IMR-90 (cell line): ENCODE measurements around the gene SEC16A. TPM values are rescaled to one million over a fixed set of nuclear protein-coding genes. Genes with fewer than 3 reads are reported as not detected.

ENCODE experiments used
- ATAC-seq: fragments of 200-7000 bp; cut with Tn5 transposase; 2 replicates; pipeline ENCODE4 v1.9.1; 2020; ENCODE audit warnings: low read depth, mild to moderate bottlenecking, moderate library complexity
- BruUV-seq: library from RNA; stranded (reverse); fragments of 400-500 nt; replicated peaks from 2 replicates; lab custom pipeline; 2021; lab: Mats Ljungman, UMichigan
- CTCF ChIA-PET: fragments of 300-600 bp; formaldehyde crosslinking; extraction: SDS; loops from one replicate; lab custom pipeline; 2021; ENCODE audit warnings: antibody characterized with exemption; lab: Yijun Ruan, JAX
- POLR2A ChIA-PET: fragments of 300-600 bp; sonication (Branson Sonifier 250); formaldehyde crosslinking; loops from one replicate; lab custom pipeline; 2022; ENCODE audit warnings: antibody characterized with exemption; ENCODE audit not compliant: unreplicated experiment; lab: Charles Lee
- DNase-seq: peaks from one replicate; pipeline ENCODE4 v3.0.0; 2013
- H2AFZ ChIP-seq: replicated peaks from 2 replicates; pipeline ENCODE3; 2013; ENCODE audit warnings: low read length, mild to moderate bottlenecking; ENCODE audit not compliant: poor library complexity
- H2AK5ac ChIP-seq: 2 replicates; pipeline ENCODE4 v1.6.1; 2013; ENCODE audit warnings: low read depth, low read length, inconsistent platforms
- H2AK9ac ChIP-seq: replicated peaks from 2 replicates; pipeline ENCODE3; 2013; ENCODE audit warnings: mild to moderate bottlenecking, low read depth, low read length, moderate library complexity; ENCODE audit not compliant: poor library complexity
- H2BK120ac ChIP-seq: 2 replicates; pipeline ENCODE4 v1.6.1; 2013; ENCODE audit warnings: low read depth, low read length, inconsistent platforms
- H2BK15ac ChIP-seq: 3 replicates; pipeline ENCODE4 v1.6.1; 2013; ENCODE audit warnings: low read depth, low read length, inconsistent platforms
- H2BK20ac ChIP-seq: 2 replicates; pipeline ENCODE4 v1.6.1; 2013; ENCODE audit warnings: low read depth, mild to moderate bottlenecking, inconsistent platforms, low read length, moderate library complexity
- H2BK5ac ChIP-seq: 2 replicates; pipeline ENCODE4 v1.6.1; 2013; ENCODE audit warnings: mild to moderate bottlenecking, low read depth, low read length, inconsistent platforms; ENCODE audit not compliant: poor library complexity, severe bottlenecking
- H3K14ac ChIP-seq: replicated peaks from 2 replicates; pipeline ENCODE4 v1.6.1; 2013; ENCODE audit warnings: low read depth, low read length, inconsistent platforms
- H3K18ac ChIP-seq: 2 replicates; pipeline ENCODE4 v1.6.1; 2013; ENCODE audit warnings: low read depth, low read length, control low read depth
- H3K23ac ChIP-seq: 2 replicates; pipeline ENCODE4 v1.6.1; 2013; ENCODE audit warnings: low read depth, low read length, inconsistent platforms
- H3K27ac ChIP-seq: 2 replicates; pipeline ENCODE4 v1.5.1; 2013; ENCODE audit warnings: mild to moderate bottlenecking, control low read depth, low read length; ENCODE audit not compliant: insufficient read depth
- H3K27me3 ChIP-seq: 2 replicates; pipeline ENCODE4 v1.6.1; 2013; ENCODE audit warnings: low read length; ENCODE audit not compliant: control insufficient read depth, insufficient read depth
- H3K36me3 ChIP-seq: 2 replicates; pipeline ENCODE4 v1.6.1; 2013; ENCODE audit warnings: low read length, mixed read lengths; ENCODE audit not compliant: control insufficient read depth, insufficient read depth
- H3K4ac ChIP-seq: 2 replicates; pipeline ENCODE4 v1.6.1; 2013; ENCODE audit warnings: low read depth, low read length, inconsistent platforms
- H3K4me1 ChIP-seq: 2 replicates; pipeline ENCODE4 v1.6.1; 2013; ENCODE audit warnings: low read length, mixed read lengths; ENCODE audit not compliant: control insufficient read depth, insufficient read depth
- H3K4me2 ChIP-seq: 2 replicates; pipeline ENCODE4 v1.6.1; 2013; ENCODE audit warnings: low read depth, mild to moderate bottlenecking, control low read depth, low read length, moderate library complexity
- H3K4me3 ChIP-seq: 2 replicates; pipeline ENCODE4 v1.5.1; 2013; ENCODE audit warnings: low read depth, mild to moderate bottlenecking, control low read depth, low read length, moderate library complexity; ENCODE audit not compliant: insufficient read depth
- H3K56ac ChIP-seq: 2 replicates; pipeline ENCODE4 v1.6.1; 2013; ENCODE audit warnings: low read length, inconsistent platforms; ENCODE audit not compliant: insufficient read depth; ENCODE audit errors: extremely low read depth
- H3K79me1 ChIP-seq, 2 experiments: 2 replicates each; pipeline ENCODE4 v1.6.1; 2013; ENCODE audit warnings: low read length in 2 of 2, inconsistent platforms in 1 of 2, low read depth in 1 of 2
- H3K9ac ChIP-seq: 2 replicates; pipeline ENCODE4 v1.6.1; 2013; ENCODE audit warnings: low read depth, low read length, control low read depth
- H3K9me1 ChIP-seq: 2 replicates; pipeline ENCODE4 v1.6.1; 2013; ENCODE audit warnings: low read length, inconsistent platforms; ENCODE audit not compliant: insufficient read depth
- H3K9me3 ChIP-seq: 2 replicates; pipeline ENCODE4 v1.6.1; 2013; ENCODE audit warnings: low read length; ENCODE audit not compliant: control insufficient read depth, insufficient read depth
- H4K20me1 ChIP-seq: 2 replicates; pipeline ENCODE4 v1.6.1; 2013; ENCODE audit warnings: low read length, inconsistent platforms; ENCODE audit not compliant: insufficient read depth
- H4K5ac ChIP-seq: 2 replicates; pipeline ENCODE4 v1.6.1; 2013; ENCODE audit warnings: mild to moderate bottlenecking, low read depth, low read length, control low read depth
- H4K8ac ChIP-seq, 2 experiments: 2 replicates each; pipeline ENCODE4 v1.6.1; 2013; ENCODE audit warnings: low read depth in 2 of 2, low read length in 2 of 2, control low read depth in 1 of 2, inconsistent platforms in 1 of 2
- H4K91ac ChIP-seq: 2 replicates; pipeline ENCODE4 v1.6.1; 2013; ENCODE audit warnings: low read depth, low read length, inconsistent platforms; ENCODE audit not compliant: insufficient read depth
- CEBPB ChIP-seq: IDR thresholded peaks from 2 replicates; pipeline ENCODE4 v1.6.1; 2012; ENCODE audit warnings: low read depth, low read length, improper control_type of control experiment
- MAFK ChIP-seq: IDR thresholded peaks from 2 replicates; pipeline ENCODE4 v1.6.1; 2012; ENCODE audit warnings: low read depth, low read length, improper control_type of control experiment
- MAZ ChIP-seq: IDR thresholded peaks from 2 replicates; pipeline ENCODE4 v1.6.1; 2012; ENCODE audit warnings: low read depth, mild to moderate bottlenecking, low read length, improper control_type of control experiment, moderate library complexity, borderline replicate concordance
- MXI1 ChIP-seq: IDR thresholded peaks from 2 replicates; pipeline ENCODE4 v1.6.1; 2012; ENCODE audit warnings: low read depth, mild to moderate bottlenecking, low read length, moderate library complexity, borderline replicate concordance
- POLR2A ChIP-seq: IDR thresholded peaks from 2 replicates; pipeline ENCODE4 v1.6.1; 2012; ENCODE audit warnings: mild to moderate bottlenecking, low read depth, low read length
- RFX5 ChIP-seq: IDR thresholded peaks from 2 replicates; pipeline ENCODE4 v1.8.0; 2012; ENCODE audit warnings: low read depth, mild to moderate bottlenecking, low read length, moderate library complexity
- SMC3 ChIP-seq: fragments of 150-350 bp; IDR thresholded peaks from 2 replicates; pipeline ENCODE4 v1.6.1; 2016; ENCODE audit warnings: low read depth, mild to moderate bottlenecking, antibody characterized with exemption, low read length, moderate library complexity
- WGBS, 2 experiments: methylation state at CpG; one replicate each; pipeline versions ENCODE4 v1.1.5 to v1.1.7; 2013; ENCODE audit warnings: missing lambda C conversion rate in 2 of 2; ENCODE audit not compliant: insufficient read length in 1 of 2; ENCODE audit errors: extremely low coverage in 2 of 2; 5-methylcytosine and 5-hydroxymethylcytosine counted together
- dilution Hi-C: fragments of 300-500 bp; cut with HindIII; formaldehyde crosslinking; loops from one replicate; pipeline ENCODE4 v1.14.3; 2018; ENCODE audit warnings: low sequenced_read_pairs; ENCODE audit not compliant: unreplicated experiment
- in situ Hi-C: fragments of 300-500 bp; cut with MboI; formaldehyde crosslinking; loops from 3 replicates; pipeline ENCODE4 v1.14.3; 2019; ENCODE audit warnings: low sequenced_read_pairs, inconsistent platforms, mixed read lengths
- intact Hi-C: fragments of 100-400 bp; cut with micrococcal nuclease; formaldehyde crosslinking; loops from 2 replicates; pipeline ENCODE4 v1.10.0; 2022
- polyA plus RNA-seq, 3 experiments: library from polyadenylated mRNA; depleted of rRNA; stranded (reverse); fragments of >200 nt; gene quantifications; 2 replicates each; pipeline ENCODE4 v1.2.3, GENCODE V29; 2012; ENCODE audit warnings: low replicate concordance in 1 of 3
- total RNA-seq: library from RNA; depleted of rRNA; stranded (reverse); fragments of >200 nt; gene quantifications from 2 replicates; pipeline ENCODE4 v1.2.3, GENCODE V29; 2012
- TF ChIP-seq, protein P1 (sequence below): conservative IDR thresholded peaks from 2 replicates; pipeline ENCODE4 v1.5.1; 2012; ENCODE audit warnings: mild to moderate bottlenecking, low read depth, low read length, improper control_type of control experiment
- TF ChIP-seq, protein P2 (sequence below): fragments of 150-350 bp; IDR thresholded peaks from 2 replicates; pipeline ENCODE4 v1.6.1; 2017; ENCODE audit warnings: mild to moderate bottlenecking, antibody characterized with exemption, low read length, low read depth

Gene SEC16A
- total and polyA plus RNA-seq, 2 of the 4 experiments (the other 2 are of a cell fraction): 12.2 to 48.1 TPM

DNA sequence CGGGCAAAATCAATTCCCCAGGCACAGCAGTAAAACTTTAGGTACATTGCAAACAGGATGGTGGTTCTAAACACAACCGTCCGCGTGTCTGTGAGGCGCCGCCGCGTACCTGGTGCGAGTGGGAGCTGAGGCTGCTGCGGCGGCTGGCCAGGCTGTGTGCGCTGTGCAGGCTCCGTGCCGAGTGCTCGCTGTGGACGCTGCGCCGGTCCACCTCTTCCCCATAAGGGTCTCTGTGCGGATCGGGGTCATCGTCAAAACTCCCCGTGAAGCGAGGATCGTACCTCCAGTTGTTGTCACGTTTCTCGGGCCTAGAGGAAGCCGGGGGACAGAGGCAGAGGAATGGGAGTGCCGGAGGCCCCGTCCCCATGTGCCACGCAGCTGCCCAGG, 16.7 kb downstream of the SEC16A start:
- H3K23ac ChIP-seq: no peak overlapping the region
- DNase-seq (no peak), ATAC-seq (no peak)
- H2BK15ac ChIP-seq: no peak overlapping the region
- H3K56ac ChIP-seq: no peak overlapping the region
- no peak overlapping the region for H4K91ac ChIP-seq
- H3K27ac ChIP-seq: no peak overlapping the region
- H3K4me1 ChIP-seq: no peaks in the 10 kb centered on the region
- H4K20me1 ChIP-seq: peaks cover 70% of the 10 kb centered on the region
- no peak overlapping the region for H3K18ac ChIP-seq
- intact Hi-C loops: no loop called here
- BruUV-seq: no TSS peak
- no peak for TF ChIP-seq RFX5
- TF ChIP-seq, protein P1, sequence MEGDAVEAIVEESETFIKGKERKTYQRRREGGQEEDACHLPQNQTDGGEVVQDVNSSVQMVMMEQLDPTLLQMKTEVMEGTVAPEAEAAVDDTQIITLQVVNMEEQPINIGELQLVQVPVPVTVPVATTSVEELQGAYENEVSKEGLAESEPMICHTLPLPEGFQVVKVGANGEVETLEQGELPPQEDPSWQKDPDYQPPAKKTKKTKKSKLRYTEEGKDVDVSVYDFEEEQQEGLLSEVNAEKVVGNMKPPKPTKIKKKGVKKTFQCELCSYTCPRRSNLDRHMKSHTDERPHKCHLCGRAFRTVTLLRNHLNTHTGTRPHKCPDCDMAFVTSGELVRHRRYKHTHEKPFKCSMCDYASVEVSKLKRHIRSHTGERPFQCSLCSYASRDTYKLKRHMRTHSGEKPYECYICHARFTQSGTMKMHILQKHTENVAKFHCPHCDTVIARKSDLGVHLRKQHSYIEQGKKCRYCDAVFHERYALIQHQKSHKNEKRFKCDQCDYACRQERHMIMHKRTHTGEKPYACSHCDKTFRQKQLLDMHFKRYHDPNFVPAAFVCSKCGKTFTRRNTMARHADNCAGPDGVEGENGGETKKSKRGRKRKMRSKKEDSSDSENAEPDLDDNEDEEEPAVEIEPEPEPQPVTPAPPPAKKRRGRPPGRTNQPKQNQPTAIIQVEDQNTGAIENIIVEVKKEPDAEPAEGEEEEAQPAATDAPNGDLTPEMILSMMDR: no peak
- no peak for TF ChIP-seq CEBPB
- TF ChIP-seq, protein P2, sequence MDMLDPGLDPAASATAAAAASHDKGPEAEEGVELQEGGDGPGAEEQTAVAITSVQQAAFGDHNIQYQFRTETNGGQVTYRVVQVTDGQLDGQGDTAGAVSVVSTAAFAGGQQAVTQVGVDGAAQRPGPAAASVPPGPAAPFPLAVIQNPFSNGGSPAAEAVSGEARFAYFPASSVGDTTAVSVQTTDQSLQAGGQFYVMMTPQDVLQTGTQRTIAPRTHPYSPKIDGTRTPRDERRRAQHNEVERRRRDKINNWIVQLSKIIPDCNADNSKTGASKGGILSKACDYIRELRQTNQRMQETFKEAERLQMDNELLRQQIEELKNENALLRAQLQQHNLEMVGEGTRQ: no peak
- no peak for TF ChIP-seq POLR2A
- no peak for TF ChIP-seq MXI1
- no peak for TF ChIP-seq SMC3
- no peak for TF ChIP-seq MAFK
- no peak for TF ChIP-seq MAZ
- no peak overlapping the region for H2BK120ac ChIP-seq
- no peak overlapping the region for H2AK9ac ChIP-seq
- H2AK5ac ChIP-seq: no peak overlapping the region
- no peaks in the 10 kb centered on the region for H3K27me3 ChIP-seq
- no peak overlapping the region for H4K8ac ChIP-seq
- H3K9me3 ChIP-seq: no peaks in the 10 kb centered on the region
- no peak overlapping the region for H2BK5ac ChIP-seq
- no peak overlapping the region for H2BK20ac ChIP-seq
- no peak overlapping the region for H3K4ac ChIP-seq
- H3K14ac ChIP-seq: no peak overlapping the region
- in situ Hi-C loops: no loop called here
- ChIA-PET CTCF (no interaction called here), POLR2A (interaction anchor here (0.6 kb wide), 1 partner anchor 9 kb away, joined by 3 read pairs; no protein-coding TSS in a partner anchor)
- no peak overlapping the region for H3K4me2 ChIP-seq
- peaks cover 34 to 65% of the 10 kb centered on the region in 2 experiments for H3K79me1 ChIP-seq
- peaks cover 84% of the 10 kb centered on the region for H3K36me3 ChIP-seq
- dilution Hi-C loops: no loop called here
- 97% methylated on average over 24 of the region's 30 CpGs; no CpG with 5 or more reads in 1 of the 2 experiments for WGBS, 2 experiments
- H3K9me1 ChIP-seq: no peaks in the 10 kb centered on the region
- no peak overlapping the region for H3K9ac ChIP-seq
- no peak overlapping the region for H3K4me3 ChIP-seq
- H2AFZ ChIP-seq: no peak overlapping the region
- no peak overlapping the region for H4K5ac ChIP-seq
